NT2/D1 (cell line): ENCODE data around the gene SRPK2.

ENCODE experiments used
- DNase-seq: peaks from one replicate; pipeline ENCODE4 v3.0.0-alpha.2; 2011; ENCODE audit warnings: low read depth, low spot score
- H3K27me3 ChIP-seq: 2 replicates; pipeline ENCODE4 v1.6.0; 2011; ENCODE audit warnings: mild to moderate bottlenecking; ENCODE audit not compliant: insufficient read length, insufficient read depth
- H3K36me3 ChIP-seq: 2 replicates; pipeline ENCODE4 v1.6.1; 2011; ENCODE audit warnings: mild to moderate bottlenecking, low read length, mixed read lengths; ENCODE audit not compliant: insufficient read depth, insufficient read length
- H3K4me1 ChIP-seq: 2 replicates; pipeline ENCODE4 v1.5.1; 2011; ENCODE audit not compliant: insufficient read depth, insufficient read length
- H3K4me3 ChIP-seq: 2 replicates; pipeline ENCODE4 v1.5.1; 2011; ENCODE audit warnings: low read depth; ENCODE audit not compliant: insufficient read length
- H3K9ac ChIP-seq: 2 replicates; pipeline ENCODE4 v1.6.0; 2011; ENCODE audit warnings: low read depth; ENCODE audit not compliant: insufficient read length
- H3K9me3 ChIP-seq: 2 replicates; pipeline ENCODE4 v1.5.1; 2011; ENCODE audit warnings: mild to moderate bottlenecking, low read length; ENCODE audit not compliant: insufficient read depth
- SUZ12 ChIP-seq: IDR thresholded peaks from 2 replicates; pipeline ENCODE4 v1.6.1; 2011; ENCODE audit not compliant: insufficient read length, insufficient read depth; ENCODE audit errors: extremely low read depth
- YY1 ChIP-seq: IDR thresholded peaks from 2 replicates; pipeline ENCODE4 v1.6.1; 2011; ENCODE audit not compliant: insufficient read length, insufficient read depth
- ZNF274 ChIP-seq: IDR thresholded peaks from 2 replicates; pipeline ENCODE4 v1.6.1; 2011; ENCODE audit warnings: mild to moderate bottlenecking, low read depth, low read length

Gene SRPK2

DNA sequence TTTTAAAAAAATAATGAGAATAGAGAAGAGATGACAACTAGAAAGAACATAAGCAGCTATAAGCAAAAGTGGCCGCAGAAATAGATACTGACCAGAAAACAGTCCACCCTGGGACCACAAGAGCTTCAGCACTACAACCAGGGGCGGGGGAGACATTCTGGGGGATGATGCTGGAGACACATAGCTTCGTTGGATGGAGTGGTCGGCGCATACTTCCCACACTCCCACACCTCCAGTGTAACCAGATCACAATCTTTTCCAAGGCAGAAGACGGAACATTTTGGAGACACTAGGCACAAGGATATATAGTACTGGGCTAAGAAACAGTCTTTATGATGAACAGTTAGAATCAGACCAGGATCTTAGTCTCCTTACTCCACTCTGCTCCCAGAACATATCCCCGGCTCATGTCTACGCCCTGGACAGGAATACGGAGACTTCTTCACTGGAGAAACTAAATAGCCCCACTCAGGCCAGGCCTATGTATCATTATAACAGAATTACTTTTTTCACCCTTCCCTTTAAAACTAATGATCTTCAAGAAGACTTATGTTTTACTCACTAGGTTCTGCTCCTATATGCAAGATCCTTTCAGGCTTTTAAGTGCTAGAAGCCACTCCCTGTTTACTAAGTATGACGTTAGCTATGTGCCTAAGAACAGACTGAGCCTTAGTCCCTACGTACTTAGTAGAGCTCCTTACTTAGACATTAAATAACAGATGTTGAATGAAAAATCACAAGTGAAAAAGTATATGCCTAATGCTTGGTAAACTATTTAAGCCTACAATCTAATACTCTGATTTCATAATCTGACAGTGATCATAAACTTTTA, 169.6 kb downstream of the SRPK2 start:
- no peaks in the 10 kb centered on the region for H3K9me3 ChIP-seq
- no peaks in the 10 kb centered on the region for H3K36me3 ChIP-seq
- H3K9ac ChIP-seq, result no peak overlapping the region
- H3K4me3 ChIP-seq, result no peak overlapping the region
- DNase-seq, result no peak
- H3K4me1 ChIP-seq, result no peaks in the 10 kb centered on the region
- no peaks in the 10 kb centered on the region for H3K27me3 ChIP-seq
- TF ChIP-seq YY1 (no peak), ZNF274 (no peak), SUZ12 (no peak)

DNA sequence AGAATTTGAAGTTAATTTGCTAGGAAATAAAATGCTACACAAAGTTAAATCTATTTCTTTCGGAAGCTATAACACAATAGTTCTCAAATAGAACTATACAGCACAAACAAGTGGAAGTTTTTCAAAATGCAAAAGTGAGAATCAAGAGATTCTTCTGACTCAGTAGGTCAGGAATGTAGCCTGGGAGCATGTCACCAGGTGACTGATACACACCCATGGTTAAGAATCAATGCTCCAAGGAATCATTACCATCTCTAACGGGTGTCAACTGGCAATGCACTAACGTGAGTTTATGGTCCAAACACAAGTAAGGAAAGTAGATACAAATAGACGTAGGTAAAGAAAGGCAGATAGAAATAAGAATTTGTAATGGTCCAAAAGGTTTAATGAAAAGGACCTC, 170.5 kb downstream of the SRPK2 start:
- Histone ChIP-seq H3K36me3 (no peaks in the 10 kb centered on the region), H3K27me3 (no peaks in the 10 kb centered on the region), H3K9me3 (no peaks in the 10 kb centered on the region), H3K4me1 (no peaks in the 10 kb centered on the region), H3K4me3 (no peak overlapping the region), H3K9ac (no peak overlapping the region)
- no peak for TF ChIP-seq ZNF274
- TF ChIP-seq YY1, result no peak
- no peak for DNase-seq

DNA sequence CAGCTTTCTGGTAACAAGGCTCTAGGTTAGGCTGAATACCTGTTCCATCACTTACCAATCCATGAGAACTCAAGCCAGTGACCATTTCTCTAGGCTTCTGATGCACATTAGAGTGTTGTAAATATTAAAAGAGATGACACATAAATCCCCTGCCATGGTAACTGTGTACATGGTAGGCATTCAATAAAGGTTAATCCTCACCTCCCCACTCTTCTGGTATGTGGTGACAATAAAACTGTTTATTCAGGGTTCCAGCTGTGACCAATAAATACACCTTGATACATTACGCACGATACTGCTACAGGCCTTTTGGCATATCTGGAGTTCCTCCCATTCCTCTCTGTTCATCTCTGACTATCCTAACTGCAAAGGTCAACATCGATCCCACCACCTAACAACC, 171.9 kb downstream of the SRPK2 start:
- H3K27me3 ChIP-seq, result no peaks in the 10 kb centered on the region
- H3K4me3 ChIP-seq, result no peak overlapping the region
- H3K36me3 ChIP-seq, result no peaks in the 10 kb centered on the region
- no peaks in the 10 kb centered on the region for H3K4me1 ChIP-seq
- no peak overlapping the region for H3K9ac ChIP-seq
- H3K9me3 ChIP-seq, result no peaks in the 10 kb centered on the region
- TF ChIP-seq SUZ12, result no peak
- no peak for TF ChIP-seq YY1
- no peak for TF ChIP-seq ZNF274
- DNase-seq, result no peak

DNA sequence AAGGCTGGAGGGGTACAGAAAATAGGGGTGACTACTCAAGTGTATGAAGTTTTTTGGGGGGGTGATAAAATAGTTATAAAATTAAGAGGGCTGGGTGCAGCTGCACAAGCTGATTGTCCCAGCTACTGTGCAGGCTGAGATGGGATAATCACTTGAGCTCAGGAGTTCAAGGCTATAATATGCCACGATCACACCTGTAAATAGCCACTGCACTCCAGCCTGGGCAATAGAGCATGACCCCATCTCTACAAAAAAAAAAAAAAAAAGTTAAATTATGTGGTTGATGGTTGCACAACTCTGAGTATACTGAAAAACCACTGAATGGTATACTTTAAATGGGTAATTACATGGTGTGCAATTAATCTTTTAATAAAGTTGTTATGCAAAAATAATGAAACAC, 172.9 kb downstream of the SRPK2 start:
- Histone ChIP-seq H3K4me1 (no peaks in the 10 kb centered on the region), H3K9ac (no peak overlapping the region), H3K36me3 (no peaks in the 10 kb centered on the region), H3K9me3 (no peaks in the 10 kb centered on the region), H3K27me3 (no peaks in the 10 kb centered on the region), H3K4me3 (no peak overlapping the region)
- no peak for DNase-seq
- TF ChIP-seq YY1 (no peak), SUZ12 (no peak), ZNF274 (no peak)

DNA sequence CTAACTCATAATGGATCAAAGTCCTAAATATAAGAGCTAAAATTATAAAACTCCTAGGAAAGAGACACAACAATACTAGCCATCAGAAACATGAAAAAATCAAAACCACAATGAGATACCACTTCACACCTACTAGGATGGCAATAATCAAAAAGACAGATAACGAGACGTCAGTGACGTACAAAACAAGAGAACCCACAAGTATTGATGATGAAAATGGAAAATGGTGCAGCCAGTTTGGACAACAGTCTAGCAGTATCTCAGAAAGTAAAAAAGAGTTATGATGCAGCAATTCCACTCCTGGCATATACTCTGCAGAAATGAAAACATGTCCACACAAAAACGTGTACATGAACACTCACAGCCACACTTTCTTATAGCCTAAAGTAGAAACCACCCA, 173.5 kb downstream of the SRPK2 start:
- Histone ChIP-seq H3K9ac (no peak overlapping the region), H3K9me3 (no peaks in the 10 kb centered on the region), H3K4me1 (no peaks in the 10 kb centered on the region), H3K36me3 (no peaks in the 10 kb centered on the region), H3K27me3 (no peaks in the 10 kb centered on the region), H3K4me3 (no peak overlapping the region)
- DNase-seq, result no peak
- TF ChIP-seq SUZ12, result no peak

DNA sequence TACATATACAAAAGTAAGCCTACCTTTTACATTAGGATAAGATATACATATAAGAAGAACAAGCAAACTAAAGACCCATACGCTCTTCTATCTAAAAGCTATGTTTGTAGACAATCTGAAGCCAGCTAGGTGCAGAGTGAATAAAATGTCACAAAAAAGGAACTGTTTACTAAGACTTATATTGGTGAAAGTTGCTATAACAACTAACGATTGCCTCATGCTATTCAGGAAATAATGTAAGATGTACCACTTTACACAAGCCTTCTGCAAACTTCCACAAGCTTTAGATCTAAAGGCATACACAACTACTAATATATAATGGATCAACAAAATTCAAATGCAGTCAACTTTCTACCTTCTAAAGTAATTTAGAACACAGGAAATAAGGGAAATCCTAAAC, 175.1 kb downstream of the SRPK2 start:
- Histone ChIP-seq H3K9me3 (no peaks in the 10 kb centered on the region), H3K4me1 (no peaks in the 10 kb centered on the region), H3K9ac (no peak overlapping the region), H3K4me3 (no peak overlapping the region), H3K27me3 (no peaks in the 10 kb centered on the region), H3K36me3 (no peaks in the 10 kb centered on the region)
- DNase-seq, result no peak
- TF ChIP-seq YY1, result no peak

DNA sequence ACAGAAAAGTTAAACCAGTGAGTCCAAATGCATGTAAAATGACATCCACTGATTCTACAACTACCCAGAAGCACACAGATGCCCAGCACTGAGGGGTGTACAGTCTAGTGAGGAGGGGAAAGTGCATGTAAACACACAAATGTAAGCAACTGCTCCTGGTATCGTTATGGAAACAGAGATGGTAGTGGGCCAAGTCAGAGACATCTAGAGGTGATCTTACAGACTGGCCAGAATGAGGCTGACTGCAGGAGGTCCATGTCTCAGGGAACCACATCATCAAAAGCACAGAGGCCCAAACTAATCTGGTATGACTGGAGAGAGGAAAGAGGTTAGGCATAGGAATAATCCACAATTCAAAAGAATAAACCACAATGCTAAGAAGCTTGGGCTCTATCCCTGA, 176.5 kb downstream of the SRPK2 start:
- no peak for DNase-seq
- Histone ChIP-seq H3K9ac (no peak overlapping the region), H3K4me1 (no peaks in the 10 kb centered on the region), H3K27me3 (no peaks in the 10 kb centered on the region), H3K4me3 (no peak overlapping the region), H3K36me3 (no peaks in the 10 kb centered on the region), H3K9me3 (no peaks in the 10 kb centered on the region)
- TF ChIP-seq YY1 (no peak), ZNF274 (no peak), SUZ12 (no peak)

DNA sequence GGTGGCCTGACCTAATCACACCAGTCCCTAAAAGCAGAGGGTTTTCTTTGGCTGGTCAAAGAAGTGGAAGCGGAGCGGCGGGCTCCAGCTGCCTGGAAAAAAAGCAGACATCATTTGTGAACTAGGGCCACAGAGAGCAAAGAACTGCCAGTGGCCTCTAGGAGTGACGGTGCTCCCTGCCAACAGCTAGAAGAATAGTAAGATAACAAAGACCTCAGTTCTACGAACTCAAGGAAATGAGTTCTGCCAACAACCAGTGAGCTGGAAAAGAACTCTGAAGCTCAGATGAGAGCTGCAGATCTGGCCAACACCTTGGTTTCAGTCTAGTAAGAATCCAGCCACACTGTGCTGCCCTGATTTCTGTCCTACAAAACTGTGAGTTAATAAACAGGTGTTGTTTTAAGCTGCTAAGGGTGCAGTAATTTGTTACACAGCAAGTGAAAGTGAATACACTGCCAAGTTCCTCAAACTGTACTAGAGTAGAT, 178.0 kb downstream of the SRPK2 start:
- Histone ChIP-seq H3K36me3 (no peaks in the 10 kb centered on the region), H3K27me3 (no peaks in the 10 kb centered on the region), H3K9ac (no peak overlapping the region), H3K9me3 (no peaks in the 10 kb centered on the region), H3K4me3 (no peak overlapping the region), H3K4me1 (no peaks in the 10 kb centered on the region)
- no peak for TF ChIP-seq ZNF274
- TF ChIP-seq SUZ12, result no peak
- no peak for DNase-seq
